ENCODE data around the gene SUV39H1.
"Not testable (repeated sequence)": the region's sequence is repeated elsewhere in the genome, so short reads cannot be mapped to it uniquely, and the experiment has no call there.

Gene SUV39H1

DNA sequence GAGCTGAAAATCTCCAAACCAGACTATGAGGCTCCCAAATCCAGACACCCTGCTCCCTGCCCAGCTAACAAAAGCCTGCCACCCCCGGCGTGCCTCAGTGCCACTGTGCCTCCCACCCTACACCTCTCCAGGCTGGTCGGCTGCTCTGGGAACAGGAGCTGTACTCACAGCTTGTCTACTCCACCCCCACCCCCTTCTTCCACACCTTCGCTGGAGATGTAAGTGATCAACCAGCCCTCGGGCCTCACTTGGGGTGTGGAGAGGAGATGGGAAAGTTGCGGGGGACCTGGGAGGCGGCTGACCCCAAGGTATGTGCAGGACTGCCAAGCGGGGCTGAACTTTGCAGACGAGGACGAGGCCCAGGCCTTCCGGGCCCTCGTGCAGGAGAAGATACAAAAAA lies 11.1 kb upstream of the SUV39H1 start:
- DNase-seq (ENCODE audit: low read depth in 2 of 2, low spot score in 1 of 2), result no peak

DNA sequence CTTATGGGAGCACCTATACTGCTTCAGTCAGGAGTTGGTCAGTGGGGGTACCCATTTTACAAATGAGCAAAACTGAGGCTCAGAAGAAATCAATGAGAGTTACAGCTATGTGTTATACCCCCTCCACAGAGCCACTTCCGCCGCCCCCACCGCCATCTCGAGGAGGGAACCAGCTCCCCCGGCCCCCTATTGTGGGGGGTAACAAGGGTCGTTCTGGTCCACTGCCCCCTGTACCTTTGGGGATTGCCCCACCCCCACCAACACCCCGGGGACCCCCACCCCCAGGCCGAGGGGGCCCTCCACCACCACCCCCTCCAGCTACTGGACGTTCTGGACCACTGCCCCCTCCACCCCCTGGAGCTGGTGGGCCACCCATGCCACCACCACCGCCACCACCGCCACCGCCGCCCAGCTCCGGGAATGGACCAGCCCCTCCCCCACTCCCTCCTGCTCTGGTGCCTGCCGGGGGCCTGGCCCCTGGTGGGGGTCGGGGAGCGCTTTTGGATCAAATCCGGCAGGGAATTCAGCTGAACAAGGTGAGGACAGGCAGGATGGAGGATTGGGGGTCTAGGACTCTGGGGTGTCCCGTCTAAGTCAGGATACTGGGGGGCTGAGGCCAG lies 7.9 kb upstream of the SUV39H1 start:
- DNase-seq (ENCODE audit: low read depth in 2 of 2, low spot score in 1 of 2), result no peak

DNA sequence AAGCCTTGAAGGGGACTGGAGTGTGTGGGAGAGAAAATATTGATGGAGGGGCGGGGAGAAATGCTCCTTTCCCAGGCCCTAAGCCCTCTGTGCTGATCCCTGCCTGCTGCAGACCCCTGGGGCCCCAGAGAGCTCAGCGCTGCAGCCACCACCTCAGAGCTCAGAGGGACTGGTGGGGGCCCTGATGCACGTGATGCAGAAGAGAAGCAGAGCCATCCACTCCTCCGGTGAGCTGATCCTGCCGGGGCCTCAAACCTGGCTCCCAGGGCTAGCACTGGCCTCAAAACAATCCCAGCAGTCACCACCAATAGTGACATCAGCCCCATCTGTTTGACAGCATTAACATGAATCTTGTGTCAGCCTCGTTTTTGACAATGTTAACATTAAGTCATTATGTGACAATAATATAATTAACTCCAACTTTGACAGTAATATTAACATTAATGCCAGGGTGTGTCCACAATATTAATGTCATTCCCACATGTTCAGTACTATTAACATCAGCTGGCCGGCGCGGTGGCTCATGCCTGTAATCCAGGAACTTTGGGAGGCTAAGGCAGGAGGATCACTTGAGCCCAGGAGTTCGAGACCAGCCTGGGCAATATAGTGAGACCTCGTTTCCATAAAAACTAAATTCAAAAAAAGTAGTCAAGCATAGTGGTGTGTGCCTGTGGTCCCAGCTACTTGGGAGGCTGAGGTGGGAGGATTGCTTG lies 7.2 kb upstream of the SUV39H1 start:
- no peak for DNase-seq (ENCODE audit: low read depth in 2 of 2, low spot score in 1 of 2)

DNA sequence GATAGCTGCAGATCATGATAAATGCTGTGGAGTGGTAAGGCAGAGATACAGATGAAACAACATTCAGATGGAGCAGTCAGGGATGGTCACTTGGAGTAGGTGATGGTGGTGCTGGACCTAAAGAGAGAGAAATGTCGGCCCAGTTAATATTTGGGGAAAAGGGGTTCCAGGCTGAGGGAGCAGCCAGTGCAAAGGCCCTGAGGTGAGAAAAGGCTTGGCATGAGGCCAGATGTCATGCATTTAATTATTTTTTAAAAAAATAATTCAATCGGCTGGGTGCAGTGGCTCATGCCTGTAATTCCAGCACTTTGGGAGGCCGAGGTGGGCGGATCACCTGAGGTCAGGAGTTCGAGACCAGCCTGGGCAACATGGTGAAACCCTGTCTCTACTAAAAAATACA lies 4.8 kb upstream of the SUV39H1 start:
- not testable (repeated sequence) for DNase-seq (ENCODE audit: low read depth in 2 of 2, low spot score in 1 of 2)

DNA sequence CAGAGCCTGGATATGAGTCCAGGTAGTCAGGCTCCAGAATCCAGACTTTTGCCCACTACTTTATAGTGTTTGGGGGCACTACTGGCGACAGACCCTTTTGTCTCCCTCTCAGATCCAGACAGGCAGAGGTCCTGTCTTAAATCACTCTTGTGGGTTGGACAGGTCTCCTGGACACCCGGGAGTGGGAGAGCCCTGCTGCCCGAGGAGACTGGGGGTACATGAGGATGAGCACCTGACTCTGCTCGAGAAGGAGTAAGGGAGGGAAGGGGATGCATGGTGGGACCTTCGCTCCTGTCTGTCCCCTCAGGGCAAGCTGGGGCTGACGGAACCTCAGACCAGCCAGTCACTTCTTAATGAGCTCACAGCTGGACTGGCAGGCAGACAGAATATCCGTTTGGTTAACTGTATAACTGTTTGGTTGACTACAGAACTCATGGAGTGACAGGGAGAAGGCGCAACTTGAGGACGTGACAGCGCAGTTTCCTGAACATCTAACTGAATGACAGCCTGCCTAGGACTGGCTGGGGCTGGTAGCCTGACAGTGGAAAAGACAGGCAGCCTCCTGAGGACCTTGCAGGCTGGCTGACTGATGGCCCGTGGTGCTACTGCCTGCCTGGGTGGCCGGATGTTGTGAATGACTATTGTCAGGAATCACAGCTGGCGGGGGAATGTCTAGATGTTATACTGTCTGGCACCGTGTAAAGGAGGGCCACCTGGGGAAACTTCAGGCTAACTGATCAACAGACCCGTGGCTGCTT lies 1.6 kb upstream of the SUV39H1 start:
- no peak for DNase-seq (ENCODE audit: low read depth in 2 of 2, low spot score in 1 of 2)

DNA sequence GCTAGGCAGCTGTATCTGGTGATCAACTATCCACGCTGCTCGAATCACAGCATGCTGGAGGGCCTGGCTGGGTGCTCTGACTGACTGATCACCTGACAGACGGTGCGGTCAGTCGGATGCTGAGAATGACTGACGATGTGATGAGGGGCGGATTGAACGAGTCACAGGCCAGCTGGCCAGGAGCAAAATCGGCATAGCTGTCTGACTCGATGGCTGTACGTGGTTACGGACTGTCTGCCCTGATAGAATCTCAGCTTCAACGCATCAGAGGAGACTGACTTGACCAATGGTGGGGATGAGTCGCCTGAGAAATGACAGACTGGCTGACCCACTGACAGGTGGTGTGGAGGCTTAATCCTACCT lies 1.0 kb upstream of the SUV39H1 start:
- no peak for DNase-seq (ENCODE audit: low read depth in 2 of 2, low spot score in 1 of 2)

DNA sequence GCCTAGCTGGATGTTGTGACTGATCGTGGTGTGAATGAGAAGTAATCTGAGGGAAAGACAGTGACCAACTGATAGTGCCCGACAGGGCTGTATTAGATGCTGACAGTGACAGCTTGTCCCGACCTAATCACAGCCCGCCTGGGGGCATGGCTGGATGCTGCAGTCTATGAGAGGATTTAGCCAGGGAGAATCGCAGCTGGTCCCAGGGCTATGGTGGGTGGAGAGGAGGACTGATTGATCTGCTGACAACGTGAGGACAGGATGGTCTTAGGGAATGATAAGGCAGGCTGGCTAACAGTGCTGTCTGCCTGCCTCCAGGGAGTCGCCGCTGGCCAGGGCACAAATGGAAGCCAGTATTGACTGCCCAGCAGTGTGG lies 621 bp upstream of the SUV39H1 start:
- DNase-seq (ENCODE audit: low read depth in 2 of 2, low spot score in 1 of 2), result no peak

DNA sequence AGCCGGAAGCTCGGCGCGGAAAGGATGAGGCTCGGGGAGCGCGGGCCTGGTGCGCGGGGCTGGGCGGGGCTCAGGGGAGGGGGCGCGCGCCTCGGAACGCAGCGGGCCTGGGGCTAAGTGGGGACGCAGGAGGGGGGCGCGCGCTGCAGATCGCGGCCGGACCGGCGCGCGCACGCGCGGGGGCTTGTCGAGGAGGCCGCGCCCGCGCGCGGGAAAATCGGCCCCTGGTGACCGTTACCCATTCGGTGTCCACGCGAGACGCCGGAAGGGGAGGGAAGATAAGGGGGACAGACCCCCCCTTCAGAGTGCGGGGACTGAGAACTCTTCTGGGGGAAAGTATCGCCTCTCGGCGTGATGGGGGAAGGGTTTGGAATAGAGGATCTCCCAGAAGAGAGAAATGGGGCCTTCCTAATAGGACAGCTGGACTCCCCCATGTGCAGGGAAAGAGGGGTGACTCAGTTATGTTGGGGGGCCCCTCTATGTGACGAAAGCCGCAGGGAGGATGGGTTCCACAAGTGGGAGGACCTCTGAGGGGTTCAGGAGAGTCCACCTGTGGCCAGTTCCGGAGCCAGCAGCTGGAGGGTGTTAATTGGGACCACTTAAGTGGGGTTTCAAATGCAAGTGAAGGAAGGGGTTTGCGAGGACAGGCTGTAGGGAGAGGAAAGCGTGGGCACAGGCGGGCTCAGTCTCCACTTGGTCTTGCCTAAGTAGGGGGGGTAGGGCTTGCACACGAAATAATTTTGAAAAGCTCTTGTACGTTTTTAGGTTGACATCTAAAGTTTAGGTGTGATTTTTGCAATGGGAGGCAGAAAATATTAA lies 584 bp downstream of the SUV39H1 start:
- no peak for DNase-seq (ENCODE audit: low read depth in 2 of 2, low spot score in 1 of 2)

DNA sequence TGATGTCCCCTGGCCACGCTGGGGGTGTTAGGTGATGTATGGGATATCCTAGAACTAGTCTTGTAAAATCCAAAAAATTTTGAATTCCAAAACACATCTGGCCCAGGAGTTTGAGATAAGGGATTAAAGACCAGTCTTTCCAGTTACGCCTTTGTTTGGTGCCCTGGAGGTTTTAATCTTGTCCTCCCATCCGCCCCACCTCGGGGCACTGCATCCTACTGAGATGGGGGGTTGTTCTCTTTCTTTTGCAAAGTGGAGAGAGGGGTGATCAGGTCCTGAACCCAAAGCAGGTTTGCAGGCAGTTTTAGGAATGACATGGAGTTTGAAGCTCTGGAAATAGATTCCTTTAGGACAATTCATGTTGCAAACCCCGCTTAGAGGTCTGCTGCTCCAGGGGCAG lies 1.8 kb downstream of the SUV39H1 start:
- DNase-seq (ENCODE audit: low read depth in 2 of 2, low spot score in 1 of 2), result no peak

DNA sequence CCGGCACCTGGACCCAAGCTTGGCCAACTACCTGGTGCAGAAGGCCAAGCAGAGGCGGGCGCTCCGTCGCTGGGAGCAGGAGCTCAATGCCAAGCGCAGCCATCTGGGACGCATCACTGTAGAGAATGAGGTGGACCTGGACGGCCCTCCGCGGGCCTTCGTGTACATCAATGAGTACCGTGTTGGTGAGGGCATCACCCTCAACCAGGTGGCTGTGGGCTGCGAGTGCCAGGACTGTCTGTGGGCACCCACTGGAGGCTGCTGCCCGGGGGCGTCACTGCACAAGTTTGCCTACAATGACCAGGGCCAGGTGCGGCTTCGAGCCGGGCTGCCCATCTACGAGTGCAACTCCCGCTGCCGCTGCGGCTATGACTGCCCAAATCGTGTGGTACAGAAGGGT lies 3.7 kb downstream of the SUV39H1 start:
- DNase-seq (ENCODE audit: low read depth in 2 of 2, low spot score in 1 of 2), result no peak

DNA sequence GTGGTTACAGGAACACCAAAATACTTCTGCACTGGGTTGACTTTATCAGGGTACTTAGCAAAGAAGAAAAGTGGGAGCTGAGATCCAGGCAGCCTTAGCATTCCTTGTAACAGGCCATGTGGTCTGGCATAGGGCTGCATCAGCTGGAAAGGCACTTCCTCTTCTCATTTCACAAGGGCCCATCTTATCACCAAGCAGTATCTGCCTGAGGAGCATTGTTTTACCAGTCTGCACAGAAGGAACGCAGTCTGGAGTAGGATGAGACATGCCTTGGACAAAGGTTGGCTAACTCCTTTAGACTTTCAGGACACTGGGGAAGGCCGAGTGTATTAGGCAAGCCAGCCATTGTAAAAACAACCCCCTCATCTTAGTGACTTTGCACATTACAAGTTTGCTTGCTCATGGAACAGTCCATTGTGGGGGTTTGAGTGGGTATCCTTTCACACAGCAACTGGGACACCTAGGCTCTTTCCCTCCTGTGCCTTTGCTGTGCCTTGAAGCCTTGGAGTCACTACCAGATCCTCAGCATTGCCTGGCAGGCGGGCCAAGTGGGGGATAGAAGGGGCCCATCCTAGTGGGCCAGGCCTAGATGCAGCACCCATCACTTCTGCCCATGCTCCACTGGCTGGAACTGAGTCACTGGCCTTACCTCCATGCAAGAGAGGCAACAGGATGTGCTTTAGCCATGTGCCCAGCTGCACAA lies 4.6 kb downstream of the SUV39H1 start:
- no peak for DNase-seq (ENCODE audit: low read depth in 2 of 2, low spot score in 1 of 2)

DNA sequence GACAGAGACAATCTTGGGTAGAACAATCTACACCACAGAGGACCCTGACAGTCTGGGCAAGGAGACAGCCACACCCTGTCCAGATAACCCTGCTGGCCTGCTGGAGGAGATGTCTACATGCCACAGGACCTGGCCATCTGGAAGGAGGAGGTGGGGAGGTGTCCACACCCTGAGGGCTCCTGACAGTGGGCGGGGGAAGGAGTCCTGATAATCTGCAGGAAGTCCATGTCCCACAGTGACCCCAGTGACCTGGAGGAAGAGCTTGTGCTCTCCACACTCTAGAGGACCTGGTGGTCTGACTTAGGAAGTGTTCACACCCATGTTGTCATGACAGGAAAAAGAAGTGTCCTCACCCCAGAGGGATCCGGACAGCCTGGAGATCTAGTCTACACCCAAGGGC lies 5.5 kb downstream of the SUV39H1 start:
- DNase-seq (ENCODE audit: low read depth in 2 of 2, low spot score in 1 of 2), result no peak

DNA sequence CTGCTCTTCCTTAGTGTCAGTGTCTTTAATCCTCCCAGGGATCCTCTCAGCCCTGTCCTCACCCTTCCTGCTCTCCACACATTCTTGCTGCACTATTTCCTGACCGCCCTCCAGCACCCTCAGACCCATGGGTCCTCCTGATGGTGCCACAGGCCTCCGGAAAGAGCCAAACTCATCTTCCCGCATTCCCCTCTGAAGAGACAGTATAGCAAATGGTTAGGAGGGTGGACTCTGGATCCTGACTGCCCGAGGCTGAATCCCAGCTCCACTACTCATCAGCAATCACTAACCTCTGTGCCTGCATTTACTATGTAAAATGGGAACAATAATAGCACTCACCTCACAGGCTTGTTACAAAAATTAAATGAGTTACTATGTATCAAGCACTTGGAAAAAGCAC lies 6.2 kb downstream of the SUV39H1 start:
- DNase-seq (ENCODE audit: low read depth in 2 of 2, low spot score in 1 of 2), result no peak

DNA sequence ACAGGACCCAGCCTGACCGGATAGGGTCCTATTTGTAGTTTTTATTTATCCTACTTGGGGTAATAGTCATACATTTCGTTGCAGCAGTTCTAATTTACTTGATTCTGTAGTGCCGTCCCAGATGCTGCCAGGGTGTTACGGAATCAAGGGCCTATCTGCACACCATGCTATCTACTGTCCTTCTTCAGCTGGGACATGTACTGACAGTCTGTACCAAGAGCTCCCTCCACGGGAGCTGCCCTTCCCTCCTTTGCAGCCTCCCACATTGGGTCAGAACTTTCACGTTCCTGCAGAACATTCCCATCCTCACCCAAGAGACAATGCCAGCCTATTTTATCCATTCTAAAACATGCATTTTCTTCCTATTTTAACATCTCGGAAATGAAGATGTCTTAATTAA lies 6.7 kb downstream of the SUV39H1 start:
- no peak for DNase-seq (ENCODE audit: low read depth in 2 of 2, low spot score in 1 of 2)

DNA sequence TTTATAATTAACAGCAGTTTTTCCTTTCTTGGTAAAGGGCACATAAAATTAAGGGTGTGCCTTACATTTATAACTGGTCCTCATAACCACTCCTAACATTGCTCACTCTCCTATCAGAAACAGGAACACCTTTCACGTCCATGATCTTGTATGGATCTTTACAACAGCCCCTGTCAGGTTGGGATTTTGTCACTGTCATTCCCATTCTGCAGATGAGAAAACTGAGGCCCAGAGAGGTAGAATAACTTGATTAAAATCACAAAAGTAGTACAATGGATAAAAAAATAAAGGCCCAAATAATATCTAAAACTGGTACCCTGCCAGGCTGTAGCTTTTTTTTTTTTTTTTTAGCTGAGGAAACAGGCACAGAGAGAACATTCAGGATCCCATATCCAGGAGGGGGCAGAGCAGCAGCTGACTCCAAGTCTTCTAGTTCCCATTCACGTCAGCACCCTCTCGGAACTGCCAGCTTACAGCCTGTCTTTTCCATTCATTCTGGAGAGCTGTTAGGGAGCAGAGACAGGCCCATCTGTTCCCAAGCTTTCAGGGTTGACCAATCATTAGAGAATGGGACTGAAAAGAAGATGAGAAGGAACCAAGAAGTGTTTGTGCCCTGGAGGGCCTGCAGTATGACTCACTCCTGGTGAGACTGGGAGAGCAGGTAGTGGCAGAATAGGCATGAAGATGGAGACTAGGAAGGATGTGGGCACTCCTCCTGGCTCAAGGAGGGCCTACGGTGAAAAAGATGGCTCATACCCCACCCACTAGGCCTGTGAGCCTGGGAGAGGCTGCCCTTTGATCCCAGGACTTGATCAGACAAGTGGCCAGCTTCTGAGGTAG lies 7.3 kb downstream of the SUV39H1 start:
- DNase-seq (ENCODE audit: low read depth in 2 of 2, low spot score in 1 of 2), result no peak

DNA sequence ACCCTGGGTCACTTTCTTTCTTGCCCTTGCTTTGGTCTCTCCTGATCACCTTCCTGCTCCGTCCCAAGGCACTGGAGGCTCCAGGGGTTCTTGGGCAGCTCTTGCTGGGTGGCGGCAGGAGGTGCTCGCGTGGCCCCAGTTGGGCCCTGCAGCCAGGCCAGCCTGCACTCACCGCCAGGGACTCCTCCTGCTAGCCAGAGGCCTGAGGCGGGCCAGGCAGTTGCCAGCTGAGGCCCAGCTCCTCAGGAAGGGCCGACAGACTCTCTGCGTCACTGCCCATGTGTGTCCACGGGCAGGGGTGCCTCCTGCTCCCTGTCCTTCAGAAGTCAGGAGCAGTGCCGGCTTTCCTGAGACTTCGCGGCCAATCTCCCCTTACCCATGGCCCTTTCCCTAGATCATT lies 9.3 kb downstream of the SUV39H1 start:
- DNase-seq (ENCODE audit: low read depth in 2 of 2, low spot score in 1 of 2), result no peak

DNA sequence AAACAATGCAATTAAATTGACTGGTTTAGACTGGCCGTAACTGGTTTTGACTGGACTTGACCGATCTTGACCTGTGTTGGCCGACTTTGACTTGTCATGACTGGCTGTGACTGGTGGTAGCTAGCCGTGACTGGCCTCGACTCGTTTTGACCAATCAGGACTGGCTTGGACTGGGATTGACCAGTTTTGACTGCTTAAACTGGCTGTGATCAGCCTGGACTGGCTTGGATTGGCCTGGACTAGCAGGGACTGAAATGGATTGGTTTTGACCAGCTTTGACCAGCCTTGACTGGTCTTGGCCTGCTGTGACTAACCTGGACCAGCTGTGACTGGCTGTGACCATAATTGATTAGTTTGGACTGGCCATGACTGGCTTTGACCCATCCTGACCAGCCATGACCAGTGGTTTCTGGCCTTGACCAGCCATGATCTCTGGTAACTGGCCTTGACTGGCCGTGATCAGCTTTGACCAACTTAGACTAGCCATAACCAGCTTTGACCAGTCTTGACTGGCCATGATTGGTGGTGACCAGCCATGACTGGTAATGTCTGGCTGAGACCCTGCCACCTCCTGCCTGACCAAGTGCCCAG lies 13.1 kb downstream of the SUV39H1 start:
- DNase-seq (ENCODE audit: low read depth in 2 of 2, low spot score in 1 of 2), result no peak

DNA sequence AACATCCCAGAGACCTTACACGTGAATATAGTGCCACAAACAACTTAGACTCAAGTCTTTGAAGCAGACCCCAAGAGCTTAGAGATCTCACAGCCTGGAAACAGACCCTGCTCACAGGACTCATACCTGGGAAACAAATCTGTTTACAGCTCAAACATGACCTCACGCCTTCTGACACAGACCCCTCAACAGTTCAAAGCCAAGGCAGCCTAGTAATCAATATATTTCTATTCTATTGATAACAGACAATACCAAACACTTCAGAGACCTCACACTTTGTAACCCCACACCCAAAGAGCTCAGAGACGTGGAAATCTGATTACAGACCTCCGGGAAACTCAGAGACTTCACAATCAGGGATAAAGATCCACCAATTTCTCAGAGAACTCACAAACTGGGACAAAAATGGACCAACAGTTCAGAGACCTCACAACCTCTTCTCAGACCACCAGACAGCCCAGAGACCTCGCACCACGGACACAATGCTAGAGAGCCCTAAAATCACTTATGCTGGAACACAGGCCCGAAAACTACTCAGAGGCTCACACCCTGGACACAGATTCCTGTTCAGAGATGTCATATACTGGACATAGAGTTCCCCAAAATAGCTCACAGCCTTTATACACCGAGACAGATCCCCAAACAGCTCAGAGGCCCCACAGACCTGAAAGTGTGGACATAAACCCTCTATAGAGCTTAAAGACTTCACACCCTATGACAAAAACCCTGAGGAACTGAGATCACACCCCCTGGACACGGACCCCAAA lies 14.8 kb downstream of the SUV39H1 start:
- DNase-seq (ENCODE audit: low read depth in 2 of 2, low spot score in 1 of 2), result no peak

DNA sequence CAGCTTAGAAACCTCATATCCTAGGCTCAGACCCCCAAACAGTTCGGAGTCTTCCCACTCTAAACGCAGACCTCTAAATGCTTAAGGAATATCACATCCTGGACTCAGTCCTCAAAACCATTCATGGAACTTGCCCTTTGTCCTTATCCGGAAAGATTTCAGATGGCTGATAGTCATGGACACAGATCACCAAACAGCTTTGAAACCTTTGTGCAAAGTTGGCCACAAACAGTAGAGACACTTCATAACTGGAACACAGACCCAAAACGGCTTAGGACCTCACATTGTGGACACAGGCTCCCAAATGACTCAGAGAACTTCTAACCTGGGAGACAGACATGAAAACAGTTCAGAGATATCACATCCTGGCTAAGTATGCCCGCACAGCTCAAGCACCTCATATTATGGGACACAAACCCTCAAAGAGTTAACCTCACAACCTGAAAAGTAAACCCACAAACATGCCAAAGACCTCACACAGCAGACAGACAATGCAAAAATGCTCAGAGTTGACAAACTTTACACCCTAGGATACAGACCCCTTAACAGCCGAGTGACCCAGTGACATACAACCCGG lies 15.5 kb downstream of the SUV39H1 start:
- no peak for DNase-seq (ENCODE audit: low read depth in 2 of 2, low spot score in 1 of 2)

Measured in stimulated activated CD8-positive, alpha-beta memory T cell treated with anti-CD3 and anti-CD28 coated beads, Interleukin-4, amount 100 ng/mL, for 4 hours (primary cell).